T-helper 9 cell (primary cell): ENCODE results near the gene WDFY4.

ENCODE experiments used
- DNase-seq: peaks from one replicate; pipeline ENCODE4 v3.0.0-alpha.2; 2020

Gene WDFY4

DNA sequence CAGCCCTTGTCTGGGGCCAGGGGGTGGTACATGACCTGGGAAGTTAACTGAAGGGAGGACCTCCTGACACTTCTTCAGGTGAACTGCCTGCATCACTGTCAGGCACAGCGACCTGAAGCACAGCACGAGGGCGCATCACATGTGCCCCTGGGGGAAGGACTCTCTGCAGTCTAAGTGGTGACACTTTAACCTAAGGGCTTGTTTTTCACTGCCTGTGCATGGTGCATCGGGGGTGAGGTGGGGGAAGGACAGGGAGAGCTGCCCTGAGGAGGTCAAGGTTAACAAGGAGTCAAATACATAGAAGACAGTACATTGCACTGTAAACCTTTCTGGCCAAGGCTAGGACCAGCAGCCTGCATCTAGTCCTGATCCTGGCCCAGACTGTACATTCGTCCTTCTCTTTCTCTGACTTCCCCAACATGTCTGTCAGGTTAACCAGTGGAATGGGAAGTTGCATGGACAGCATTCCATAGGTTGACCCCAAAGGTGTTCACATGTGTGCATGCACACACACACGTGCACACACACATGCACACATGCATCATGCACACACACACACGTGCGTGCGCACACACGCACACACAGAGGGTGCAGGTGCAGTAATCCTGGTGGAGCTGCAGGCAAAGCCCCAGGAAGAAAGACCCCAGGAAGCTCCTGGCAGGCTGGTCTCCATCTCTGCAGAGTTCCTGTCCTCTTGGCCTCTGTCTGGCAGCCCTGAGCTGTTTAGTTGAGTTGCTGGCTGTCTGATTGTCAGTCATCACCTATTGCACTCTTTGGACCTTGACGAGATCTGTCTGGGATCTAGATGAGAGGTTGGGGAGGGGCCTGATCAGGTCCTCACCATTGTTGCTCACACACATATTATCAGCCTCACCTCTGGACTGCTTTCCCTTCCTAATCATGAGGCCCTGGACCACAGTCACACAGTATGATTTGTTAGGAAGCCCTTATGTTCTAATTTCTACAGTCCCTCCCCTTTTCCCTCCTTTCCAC, 37.8 kb downstream of the WDFY4 start:
- DNase-seq: no peak

DNA sequence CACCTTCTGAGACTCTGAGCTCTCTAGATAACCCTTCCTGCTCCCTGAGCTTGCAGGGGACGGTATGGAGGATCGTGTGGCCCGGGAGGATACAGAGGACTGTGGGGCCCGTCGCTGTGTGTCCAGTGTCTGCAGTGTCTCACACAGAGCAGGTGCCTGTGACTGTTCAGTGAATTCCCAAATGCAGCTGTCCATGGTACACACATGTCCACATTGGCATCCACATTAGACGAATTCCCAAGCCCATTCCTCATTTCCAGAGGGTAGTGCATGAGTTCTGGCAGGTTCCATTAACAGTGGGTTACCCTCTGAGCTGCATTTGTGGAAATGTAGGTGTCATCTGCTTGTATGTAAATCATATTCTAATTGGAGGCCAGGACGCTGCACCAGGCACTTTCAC, 39.5 kb downstream of the WDFY4 start:
- no peak for DNase-seq

DNA sequence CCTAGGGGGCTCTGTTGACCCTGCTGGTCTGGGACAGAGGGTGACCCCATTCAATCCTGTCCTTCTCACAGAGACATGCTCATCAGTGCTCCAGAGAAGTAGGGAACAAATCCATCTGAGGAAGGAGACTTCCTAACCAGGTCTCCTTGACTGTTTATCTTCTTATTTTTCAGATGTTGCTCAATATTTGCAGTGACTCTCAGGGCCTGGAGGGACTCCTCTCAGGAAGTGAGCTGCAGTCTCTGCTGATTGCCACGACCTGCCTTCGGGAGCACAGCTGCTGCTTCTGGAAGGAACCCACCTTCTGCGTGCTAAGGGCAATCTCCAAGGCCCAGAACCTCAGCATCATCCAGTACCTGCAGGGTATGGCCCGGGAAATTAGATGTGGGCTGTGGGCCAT, 41.0 kb downstream of the WDFY4 start:
- DNase-seq: no peak

DNA sequence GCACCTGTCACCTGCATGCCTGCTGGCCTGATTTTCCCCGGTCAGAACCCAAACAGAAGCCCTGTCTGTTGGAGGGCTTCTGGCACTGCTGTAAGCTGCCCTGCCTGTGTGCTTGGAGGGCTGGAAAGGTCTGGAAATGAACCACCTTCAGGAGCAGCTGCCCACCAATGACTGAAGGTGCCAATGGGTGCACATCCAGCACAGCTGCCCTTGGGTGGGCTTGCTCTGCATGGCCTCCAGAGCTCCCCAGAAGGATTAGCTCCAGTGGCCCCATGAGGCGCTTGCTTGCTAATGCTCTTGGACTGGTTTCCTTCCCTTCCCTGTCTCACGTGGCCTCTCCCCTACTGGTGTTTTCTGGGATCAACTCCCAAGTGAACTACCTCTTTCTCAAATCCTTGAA, 43.2 kb downstream of the WDFY4 start:
- no peak for DNase-seq

DNA sequence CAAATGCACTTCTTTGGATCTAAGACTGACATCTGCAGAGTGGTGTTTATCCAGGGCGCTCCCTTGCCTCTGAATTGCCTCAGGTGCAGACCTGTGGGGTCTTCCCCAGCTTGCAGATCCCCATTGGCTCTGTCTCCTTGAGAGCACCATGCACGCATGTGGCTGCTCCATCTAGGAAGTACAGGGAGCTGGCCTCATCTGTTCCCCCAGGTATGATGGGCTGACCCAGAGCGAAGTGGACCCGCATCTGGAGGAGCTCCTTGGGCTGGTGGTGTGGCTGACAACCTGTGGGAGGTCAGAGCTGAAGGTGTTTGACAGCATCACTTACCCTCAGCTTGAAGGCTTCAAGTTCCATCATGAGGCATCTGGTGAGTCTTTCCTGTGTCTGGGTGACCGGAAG, 44.5 kb downstream of the WDFY4 start:
- DNase-seq: no peak

DNA sequence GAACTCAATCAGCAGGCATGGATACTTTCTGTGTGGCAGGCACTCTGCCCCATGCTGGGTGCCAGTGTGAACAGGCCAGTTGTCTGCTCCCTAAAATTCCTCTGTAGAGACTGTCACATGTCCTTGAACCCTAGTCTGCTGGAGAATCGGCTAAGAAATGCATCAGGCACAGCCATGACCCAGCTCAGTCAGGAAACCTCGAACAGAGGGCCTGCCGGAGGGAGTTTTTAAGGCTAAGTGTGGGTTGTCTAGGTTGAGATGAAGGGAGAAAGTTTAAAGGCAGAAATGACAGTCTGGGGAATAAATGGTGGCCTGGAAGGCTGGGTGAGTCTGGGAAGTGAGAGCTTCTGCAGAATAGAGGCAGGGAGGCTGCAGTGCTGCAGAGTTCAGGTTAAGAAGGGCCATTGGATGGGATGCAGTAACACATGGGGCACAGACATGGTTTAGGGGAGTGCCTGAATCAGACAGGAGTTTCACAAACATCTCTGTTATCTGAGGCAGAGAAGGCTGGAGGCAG, 45.3 kb downstream of the WDFY4 start:
- DNase-seq: no peak

DNA sequence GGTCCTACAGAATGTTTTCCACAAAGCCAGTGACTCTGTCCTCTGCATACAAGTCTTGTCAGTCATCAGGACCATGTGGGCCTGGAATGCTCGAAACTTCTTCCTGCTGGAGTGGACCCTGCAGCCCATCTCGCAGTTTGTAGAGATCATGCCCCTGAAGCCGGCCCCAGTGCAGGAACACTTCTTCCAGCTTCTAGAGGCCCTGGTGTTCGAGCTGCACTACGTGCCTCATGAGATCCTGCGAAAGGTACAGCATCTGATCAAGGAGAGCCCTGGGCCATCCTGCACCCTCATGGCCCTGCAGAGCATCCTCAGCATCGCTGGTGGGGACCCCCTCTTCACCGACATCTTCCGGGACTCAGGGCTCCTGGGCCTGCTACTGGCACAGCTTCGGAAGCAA, 46.5 kb downstream of the WDFY4 start:
- DNase-seq: no peak

DNA sequence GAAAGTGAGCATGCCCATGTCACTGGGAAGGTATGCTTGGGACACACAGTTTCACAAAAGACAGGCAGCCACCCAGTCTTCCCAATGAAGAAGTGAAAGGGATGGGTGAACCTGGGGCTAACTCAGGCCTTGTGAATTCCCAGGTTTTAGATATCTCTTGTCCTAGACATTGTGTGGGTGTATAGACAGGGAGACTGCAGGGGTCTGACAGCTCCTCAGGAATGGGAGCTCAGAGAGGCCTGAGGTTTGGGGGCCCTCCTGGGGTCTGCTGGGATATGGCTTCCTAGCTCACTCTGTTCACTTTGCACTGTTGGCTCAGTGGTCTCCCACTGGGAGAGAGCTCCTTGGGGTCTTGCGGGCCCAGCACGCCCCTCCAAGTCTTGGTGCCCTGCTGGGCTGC, 47.0 kb downstream of the WDFY4 start:
- no peak for DNase-seq

DNA sequence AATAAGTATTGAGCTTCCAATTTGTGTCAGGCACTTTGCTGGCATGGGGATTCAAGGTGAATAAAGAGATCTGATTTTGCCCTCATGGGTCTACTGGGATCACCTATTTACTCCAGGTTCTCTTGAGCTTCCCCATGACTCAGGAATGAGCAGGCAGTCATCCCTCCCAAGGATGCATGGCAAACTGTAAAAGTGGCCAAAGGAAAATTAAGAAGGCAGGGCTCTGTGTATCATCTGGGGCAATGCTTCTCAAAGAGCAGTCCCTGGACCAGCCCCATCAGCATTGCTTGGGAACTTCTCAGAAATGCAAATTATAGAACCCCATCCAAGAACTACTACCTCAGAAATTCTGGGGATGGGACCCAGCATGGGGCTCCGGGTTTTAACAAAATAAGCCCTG, 48.7 kb downstream of the WDFY4 start:
- DNase-seq: no peak

DNA sequence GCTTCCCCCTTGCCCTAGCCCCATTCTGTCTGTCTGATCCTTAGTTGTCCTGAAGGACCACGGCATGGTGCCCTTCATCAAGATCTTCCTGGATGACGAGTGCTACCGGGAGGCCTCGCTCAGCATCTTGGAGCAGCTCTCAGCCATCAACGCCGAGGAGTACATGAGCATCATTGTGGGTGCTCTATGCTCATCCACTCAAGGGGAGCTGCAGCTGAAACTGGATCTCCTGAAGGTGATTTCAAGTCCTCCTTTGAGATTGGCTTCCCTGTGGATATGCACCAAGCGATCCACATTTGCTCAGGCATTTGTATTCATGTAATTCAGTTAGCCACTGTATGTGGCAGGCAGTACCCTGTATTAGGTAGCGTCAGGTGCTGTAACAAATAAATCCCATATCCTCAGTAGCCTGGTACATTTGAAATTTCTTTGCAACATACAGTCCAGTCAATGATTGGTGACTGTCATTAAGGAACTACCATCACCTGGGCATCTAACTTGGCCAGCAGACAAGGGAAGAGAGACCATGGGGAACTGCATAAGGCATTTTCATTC, 51.2 kb downstream of the WDFY4 start:
- DNase-seq: no peak

DNA sequence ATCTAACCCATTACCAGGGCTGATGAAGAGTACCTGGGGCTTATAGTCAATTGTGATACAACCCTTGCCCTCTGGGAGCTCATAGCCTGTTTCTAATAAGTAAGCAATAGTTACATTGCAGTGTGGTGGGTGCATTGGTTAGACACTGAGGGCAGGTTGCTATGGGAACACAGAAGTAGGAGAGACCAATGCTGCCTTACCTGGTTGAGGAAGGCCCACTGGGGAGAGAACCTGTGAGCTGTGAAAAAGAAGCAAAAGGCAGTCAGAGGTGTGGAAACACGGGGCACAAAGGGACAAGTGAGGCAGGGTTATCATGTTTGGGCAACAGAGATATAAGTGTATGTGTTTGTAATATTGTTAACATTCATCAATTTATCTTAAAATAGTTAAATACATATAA, 51.9 kb downstream of the WDFY4 start:
- no peak for DNase-seq

DNA sequence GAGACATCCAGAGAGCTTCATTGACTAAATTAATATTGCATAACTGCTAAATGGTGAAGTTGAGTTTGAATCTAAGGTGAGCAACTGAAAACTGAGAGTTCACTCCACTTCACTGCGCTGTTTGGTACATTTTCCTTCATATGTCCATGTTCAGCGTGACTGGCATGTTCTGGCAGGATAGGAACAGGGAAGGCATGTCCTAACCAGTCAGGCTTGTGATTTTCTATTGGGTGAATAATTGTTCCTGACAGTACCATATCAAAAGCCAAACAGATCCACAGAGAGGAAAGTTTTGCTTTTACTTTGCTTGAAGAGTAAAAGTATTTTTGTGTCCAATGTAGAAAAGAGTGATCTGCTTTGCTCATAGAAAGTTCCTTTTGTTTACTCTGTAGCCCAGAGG, 53.2 kb downstream of the WDFY4 start:
- no peak for DNase-seq

DNA sequence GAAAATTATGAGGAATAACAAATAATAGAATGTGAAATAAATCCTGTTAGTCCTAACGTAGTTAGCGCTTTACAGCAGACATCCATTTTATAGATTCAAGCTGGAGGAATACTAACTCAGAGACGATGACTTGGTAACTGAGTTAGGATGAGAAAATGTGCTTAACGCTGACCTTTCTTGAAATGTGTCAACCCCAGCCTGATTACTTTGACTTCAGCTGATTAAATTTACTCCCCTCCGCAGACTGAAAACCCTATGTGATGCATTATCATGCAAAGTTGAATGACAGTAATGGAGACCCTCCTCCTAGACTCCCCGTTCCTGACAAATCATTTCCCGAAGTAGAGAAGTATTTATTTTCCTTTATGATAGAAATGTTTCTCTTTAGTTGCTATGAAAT, 54.5 kb downstream of the WDFY4 start:
- no peak for DNase-seq

DNA sequence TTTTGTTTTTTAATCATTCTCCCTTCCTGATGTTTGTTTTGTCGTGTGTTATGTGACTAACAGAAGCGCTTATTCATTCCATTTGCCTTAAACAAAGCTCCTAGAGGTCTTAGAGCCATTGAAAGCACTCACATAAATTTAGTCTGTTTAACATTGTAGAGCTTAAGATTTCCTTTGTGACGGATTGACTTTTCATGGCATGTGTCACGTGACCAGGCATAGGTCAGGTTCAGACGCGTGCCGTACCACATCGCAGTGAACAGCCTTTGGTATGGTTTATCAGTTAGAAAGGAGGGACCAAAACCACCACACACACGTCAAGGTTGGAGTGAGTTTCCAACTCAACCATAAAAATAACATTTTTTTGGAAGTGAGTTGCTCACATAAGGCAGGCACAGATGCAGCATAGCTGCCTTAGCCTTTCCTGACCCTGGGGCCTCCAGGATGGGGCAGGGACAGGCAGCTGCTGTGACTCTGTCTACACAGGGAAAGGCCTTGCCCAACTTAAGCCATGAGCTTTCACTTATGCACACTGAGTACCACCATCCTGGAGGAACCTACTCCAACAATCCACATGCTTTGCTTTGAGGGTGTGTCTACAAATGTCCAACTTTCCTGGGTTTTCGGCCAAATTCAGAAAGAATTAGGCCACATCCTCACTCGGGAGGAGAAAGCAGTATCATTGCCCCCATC, 55.5 kb downstream of the WDFY4 start:
- DNase-seq: no peak

DNA sequence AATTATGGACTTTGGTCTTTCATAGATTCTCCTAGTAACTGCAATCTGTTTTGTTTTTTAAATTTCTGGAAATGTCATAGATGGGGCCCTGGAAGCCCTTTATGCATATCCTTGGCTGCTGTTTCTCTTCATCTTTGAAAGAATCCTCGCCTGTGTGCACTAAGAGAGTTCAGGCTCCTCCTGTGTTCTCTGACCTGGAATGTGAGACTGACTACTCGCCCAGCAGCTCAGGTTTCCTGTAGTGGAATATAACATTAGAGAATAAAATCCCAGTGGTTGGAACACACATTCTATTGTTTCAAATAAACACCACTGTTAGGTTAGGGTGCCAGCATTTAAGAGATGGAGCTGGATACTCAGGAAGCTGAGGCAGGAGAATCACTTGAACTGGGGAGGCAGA, 56.3 kb downstream of the WDFY4 start:
- DNase-seq: no peak

DNA sequence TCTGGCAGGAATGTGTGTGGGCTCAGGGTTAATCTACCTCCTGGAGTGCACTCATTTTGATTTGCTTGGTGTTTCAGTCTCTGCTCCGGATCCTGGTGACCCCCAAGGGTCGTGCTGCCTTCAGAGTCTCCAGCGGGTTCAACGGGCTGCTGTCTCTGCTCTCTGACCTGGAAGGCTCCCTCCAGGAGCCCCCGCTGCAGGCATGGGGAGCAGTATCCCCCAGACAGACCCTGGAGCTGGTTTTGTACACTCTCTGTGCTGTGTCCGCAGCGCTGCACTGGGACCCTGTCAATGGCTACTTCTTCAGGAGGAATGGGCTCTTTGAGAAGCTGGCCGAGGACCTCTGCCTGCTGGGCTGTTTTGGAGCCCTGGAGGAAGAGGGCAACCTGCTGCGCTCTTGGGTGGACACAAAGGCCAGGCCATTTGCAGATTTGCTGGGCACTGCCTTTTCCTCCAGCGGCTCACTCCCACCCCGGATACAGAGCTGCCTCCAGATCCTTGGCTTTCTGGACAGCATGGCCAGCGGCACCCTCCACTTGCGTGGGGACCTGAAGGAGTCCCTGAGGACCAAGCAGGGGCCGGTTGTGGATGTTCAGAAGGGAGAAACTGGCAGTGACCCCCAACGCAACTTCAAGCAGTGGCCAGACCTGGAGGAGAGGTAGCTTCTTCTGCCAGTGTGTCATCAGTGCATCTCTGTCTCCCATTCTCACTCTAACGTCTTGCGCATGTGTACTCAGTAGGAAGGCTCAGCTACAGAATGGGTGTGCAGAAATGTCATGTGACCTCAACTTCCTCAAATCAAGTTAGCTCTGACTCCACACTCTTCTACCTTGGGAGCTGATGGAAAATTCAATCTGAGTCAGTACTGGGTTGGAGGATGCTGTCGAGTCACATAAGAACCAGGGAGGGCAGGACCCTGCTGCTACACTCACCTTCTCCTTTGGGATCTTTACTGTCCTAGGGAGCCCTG, 58.5 kb downstream of the WDFY4 start:
- no peak for DNase-seq

DNA sequence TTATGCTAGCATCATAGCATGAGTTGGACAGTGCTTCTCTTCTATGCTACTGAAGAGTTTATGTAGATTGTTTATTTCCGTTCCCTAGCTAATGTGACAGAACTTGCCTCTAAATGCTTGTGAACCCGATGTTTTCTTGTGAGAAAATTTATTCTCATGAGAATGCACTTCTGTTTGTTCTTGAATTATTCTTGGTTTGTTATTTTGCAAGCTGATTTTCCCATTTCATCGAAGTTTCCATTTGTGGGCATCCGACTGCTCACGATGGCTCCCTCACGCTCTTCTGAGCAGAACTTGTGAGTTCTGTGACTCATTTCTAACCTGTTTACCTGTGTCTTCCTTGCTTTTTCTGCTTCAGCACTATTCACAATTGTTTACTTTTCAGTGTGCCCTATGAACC, 59.9 kb downstream of the WDFY4 start:
- DNase-seq: no peak

DNA sequence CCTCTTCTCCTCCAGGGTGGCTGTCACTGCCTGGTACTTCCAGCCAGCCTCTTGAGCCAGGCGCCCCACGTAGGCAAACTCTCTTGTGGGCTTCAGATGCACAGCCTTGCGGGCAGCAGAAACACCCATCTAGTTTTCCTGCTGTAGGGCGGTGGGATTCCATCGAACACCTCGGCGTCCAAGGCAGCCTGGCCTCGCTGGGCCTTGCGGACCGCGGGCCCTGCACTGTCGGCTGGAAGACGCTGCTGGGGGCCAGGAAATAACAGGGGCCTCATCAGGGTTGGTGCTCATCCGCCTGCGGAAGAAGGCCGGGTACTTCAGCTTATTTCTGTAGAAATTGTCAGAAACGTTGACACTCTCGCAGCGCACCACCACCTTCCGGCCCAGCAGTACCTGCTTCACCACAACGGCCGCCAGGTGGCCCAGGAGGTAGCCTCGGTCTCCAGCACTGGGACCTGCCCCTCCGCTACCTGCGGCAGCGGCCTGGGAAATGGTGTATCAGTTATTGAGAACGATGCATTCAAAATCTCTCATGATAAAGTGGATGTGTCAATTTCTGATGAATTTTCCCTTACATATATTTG, 61.1 kb downstream of the WDFY4 start:
- no peak for DNase-seq

DNA sequence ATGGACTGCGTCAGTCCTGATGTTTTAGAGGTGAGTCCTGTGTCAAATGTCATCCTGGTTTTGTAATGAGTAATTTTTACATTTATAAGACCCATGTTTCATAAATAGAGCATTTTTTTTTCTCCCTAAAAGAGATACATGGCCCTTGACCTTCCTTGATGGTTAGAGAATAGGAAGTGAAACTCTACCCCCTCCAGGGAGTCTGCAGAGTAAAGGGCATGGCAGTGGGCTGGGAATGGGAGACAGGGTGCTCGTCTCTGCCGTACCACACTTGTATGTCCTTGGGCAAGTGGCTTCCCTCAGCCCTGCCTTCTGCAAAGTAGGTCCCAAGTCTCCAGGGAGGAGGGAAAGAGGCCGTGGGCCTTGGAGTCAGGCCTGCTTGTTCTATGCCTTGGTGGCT, 63.9 kb downstream of the WDFY4 start:
- no peak for DNase-seq

DNA sequence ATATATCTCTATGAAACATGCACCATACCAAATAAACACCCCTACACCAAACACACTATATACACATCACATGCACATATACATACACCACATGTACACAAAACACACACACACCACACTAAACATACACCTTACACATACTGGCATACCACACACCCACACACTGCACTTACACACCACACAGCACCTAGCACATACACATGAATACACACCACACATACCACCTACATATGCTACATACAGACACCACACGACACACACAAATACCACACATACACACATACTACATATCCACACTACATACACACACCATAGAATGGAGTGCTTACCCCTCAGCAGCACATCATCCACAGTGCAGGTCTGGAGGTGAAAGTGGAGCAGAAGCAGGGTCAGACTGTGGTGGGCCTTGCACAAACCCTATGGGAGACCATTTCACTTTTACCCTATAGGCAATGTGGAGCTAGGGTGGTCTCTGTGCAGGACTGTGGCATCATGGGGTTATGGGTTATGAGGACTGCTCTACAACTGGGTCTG, 64.6 kb downstream of the WDFY4 start:
- DNase-seq: no peak

DNA sequence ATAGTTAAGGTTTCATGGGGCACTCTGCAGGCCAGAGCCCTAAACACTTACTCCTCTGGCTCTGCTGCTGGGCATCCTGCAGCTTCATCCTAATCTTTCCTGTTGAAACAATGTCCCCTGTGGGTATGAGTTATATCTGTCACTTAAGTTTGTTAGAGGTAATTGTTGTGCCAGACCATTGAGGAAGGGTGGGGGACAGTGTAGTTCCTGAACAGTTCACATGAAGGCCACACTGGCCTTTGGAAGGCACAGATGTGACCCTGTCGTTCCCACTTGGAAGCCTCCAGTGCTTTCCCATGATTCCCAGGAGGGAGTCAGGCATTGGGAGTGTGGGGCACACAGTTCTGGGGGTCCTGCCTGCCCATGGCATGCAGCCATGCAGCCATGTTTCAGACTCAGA, 65.3 kb downstream of the WDFY4 start:
- DNase-seq: no peak

DNA sequence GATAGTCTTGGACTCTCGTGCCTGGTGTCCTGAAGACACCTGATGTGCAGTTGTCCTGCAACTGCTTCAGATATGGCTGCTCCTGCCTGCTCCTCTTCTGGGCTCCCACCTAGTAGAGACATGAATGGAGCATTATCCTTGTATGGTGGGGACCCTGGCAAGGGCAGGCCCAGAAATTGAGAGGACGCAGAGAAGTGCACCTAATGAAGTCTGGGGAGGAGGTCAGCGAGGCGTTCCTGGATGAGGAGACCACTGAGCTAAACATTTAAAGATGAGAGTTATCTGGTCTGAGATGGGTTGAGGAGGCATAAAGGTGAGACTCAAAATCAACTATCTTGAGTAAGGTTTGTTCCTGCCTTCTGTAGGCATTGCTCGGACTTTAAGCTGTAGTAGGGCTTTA, 66.3 kb downstream of the WDFY4 start:
- DNase-seq: no peak
